GM19023 (cell line): ENCODE results near the gene POU2F1.
A peak's percentile ranks its signal among the peaks of the same experiment; 100 is the strongest.
"Not testable (repeated sequence)": the region's sequence is repeated elsewhere in the genome, so short reads cannot be mapped to it uniquely, and the experiment has no call there.

Source experiments
- ATAC-seq: cut with Tn5 transposase; IDR thresholded peaks from one replicate; pipeline ENCODE4 v1.9.1; 2021; ENCODE audit warnings: mild to moderate bottlenecking, moderate library complexity; ENCODE audit not compliant: unreplicated experiment

The POU2F1 gene

DNA sequence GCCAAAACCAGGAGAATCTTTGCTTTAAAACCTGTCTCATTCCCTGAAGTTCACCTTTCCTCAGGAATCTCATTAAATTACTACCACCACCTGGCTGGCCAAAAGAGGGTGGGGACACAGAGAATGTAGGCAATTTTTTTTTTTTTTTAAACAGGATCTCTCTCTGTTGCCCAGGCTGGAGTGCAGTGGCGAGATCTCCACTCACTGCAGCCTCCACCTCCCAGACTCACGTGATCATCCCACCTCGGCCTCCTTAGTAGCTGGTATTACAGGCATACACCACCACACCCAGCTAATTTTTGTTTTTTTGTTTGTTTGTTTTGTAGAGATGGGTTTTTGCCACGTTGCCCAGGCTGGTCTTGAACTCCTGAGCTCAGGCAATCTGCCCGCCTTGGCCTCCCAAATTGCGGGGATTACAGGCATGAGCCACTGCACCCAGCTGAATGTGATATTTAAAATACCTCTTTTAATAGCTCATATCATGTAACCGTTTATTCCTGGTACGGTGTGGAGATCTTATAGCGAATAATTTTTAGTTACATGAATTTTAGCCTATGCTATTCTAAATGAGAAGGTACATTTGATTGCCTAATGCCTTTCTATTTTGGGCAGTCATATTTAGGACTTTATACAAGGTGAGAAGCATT lies 84.5 kb downstream of the POU2F1 start:
- ATAC-seq = no peak

DNA sequence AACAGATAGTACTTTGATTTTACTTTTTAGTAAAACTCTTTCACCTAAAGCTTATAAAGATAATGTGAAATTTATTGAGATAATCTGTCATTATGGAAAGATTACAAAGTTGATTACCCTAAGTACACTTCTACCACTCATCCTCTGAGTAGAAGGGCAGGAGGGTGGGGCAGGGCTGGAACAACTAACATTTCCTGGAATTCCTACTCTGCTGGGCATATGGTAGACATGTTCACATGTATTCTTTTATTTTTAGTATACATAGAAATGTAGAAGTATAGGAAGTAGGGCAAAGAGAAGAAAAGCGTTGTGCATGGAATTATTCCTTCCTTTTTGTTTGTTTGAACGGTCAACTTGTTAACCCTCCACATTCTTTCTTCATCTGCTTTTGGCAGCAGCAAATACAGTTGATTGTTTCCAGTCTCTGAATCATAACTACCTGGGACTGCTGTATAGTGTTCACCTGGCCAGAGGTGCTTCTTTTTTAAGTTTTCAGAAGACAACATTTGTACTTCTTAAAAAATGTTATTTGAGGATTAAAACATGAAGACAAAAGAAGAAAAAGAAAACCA lies 85.1 kb downstream of the POU2F1 start:
- no peak for ATAC-seq

DNA sequence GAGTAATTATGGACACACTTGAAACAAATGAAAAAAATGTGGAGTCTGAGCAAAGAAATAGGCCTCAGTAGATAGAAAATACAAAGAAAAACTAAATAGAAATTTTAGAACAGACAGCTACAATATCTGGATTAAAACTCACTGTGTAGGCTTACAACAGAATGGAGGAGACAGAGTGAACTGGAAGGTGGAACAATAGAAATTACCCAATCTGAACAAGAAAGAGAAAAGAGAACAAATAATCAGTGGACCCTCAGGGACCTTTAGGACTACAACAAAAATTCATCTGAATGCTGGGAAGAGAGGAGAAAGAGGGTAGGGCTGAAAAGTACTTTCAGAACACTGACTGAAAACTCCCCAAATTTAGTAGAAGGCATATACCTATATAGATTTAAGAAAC lies 90.0 kb downstream of the POU2F1 start:
- ATAC-seq = no peak

DNA sequence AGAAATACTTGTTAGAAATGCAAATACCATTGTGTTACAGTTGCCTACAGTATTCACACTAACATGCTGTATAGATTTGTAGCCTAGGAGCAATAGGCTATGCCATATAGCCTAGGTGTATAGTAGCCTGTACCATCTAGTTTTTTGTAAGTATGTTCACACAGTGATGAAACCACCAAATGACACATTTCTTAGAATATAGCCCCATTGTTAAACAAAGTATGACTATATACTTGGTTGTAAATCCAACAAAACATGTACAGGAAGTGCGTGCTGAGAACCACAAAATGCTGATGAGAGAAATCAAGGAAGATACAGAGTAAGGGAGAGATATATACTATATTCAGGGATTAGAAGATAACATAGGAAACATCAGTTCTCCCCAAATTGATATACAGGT lies 92.2 kb downstream of the POU2F1 start:
- ATAC-seq = no peak

DNA sequence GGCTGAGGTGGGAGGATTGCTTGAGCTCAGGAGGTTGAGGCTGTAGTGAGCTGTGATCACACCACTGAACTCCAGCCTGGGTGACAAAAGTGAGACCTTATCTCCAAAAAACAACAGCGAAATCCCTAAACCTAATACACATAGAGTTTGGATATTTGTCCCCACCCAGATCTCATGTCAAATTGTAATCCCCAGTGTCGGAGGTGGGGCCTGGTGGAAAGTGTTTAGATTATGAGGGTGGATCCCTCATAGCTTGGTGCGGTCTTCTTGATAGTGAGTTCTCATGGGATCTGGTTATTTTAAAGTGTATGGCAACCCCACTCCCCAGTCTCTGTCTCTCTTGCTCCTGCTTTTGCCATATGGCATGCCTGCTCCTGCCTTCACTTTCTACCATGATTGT lies 94.0 kb downstream of the POU2F1 start:
- ATAC-seq = no peak

DNA sequence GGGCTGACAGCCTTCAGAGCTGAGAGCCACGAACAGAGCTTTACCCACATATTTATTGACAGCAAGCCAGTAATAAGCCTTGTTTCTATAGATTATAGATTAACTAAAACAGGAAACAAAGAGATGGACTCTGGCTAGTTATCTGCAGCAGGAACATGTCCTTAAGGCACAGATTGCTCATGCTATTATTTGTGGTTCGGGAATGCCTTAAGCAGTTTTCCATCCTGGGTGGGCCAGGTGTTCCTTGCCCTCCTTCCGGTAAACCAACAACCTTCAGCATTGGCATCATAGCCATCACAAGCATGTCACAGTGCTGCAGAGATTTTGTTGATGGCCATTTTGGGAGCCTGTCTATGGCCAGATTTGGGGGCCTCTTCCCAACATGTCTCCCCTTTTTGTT lies 96.8 kb downstream of the POU2F1 start:
- ATAC-seq = no peak

DNA sequence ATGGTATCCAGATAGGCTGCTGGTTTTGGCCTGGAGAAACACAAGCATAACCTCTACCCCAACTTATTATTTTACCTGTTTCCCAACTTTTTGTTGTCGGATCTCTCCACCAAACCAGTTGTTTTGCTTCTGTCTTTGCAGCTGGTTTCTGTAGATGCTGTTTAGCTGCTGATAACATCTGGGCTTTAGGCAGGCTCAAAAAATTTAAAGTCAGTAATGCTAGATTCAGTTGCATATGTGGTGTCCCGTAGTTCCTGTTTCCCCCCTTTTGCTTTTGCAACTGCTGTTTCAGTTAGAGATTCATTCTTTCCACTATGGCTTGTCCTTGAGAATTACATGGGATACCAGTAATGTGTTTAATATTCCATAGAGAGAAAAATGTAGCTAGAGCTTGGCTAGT lies 98.5 kb downstream of the POU2F1 start:
- ATAC-seq = not testable (repeated sequence)

DNA sequence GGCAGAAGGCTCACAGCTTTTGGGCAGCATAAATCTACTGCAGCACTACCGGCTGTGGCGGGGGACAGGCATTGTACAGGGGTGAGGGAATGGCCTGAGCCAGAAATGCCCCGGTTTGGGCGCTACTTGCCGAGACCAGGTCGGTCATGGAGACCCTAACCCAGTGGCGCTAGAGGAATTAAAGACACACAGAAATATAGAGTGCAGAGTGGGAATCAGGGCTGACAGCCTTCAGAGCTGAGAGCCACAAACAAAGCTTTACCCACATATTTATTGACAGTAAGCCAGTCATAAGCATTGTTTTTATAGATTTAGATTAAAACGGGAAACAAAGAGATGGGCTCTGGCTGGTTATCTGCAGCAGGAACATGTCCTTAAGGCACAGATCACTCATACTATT lies 101.8 kb downstream of the POU2F1 start:
- no peak for ATAC-seq

DNA sequence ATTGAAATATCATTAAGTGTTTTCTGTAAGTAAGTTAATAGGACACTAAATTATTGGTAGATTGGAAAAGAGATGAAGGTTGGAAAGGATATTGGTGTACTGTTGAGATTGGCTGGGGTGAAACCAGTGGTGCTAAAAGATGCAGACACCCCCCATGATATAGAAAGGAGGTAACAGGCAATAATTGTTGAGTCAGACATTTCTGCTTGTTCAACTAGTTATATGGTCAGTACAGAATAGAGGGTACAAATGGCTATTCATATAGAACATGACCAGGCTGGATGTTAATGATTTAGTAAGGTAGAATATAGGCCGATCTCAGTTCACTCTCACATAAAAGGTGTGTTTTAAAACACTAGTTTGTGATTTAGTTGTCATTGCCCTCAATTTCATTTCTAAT lies 104.5 kb downstream of the POU2F1 start:
- ATAC-seq = no peak

DNA sequence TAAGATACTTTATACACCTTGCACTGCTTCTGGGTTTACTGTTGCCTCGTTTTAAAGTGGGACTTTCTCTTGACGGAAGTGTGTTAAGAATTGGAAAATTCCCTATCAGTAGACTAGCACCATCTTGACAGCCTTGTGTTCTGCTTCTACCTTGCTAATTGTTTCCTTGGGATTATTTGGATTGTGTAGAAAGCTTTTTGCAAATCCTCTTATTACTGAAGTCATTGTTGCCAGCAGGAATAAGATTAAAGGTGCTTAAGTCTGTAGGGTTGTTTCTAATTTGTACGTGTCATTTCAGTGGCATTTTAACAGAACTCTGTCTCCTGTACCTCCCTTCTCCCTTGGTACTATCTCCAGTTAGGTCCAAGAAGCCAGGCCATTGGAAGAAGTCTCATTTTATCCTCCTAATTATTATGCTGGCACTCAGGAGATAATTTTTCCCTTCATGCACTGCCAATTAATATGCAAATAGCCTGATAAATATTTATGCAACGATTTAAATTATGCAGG lies 107.7 kb downstream of the POU2F1 start:
- ATAC-seq = peak; percentile 3

DNA sequence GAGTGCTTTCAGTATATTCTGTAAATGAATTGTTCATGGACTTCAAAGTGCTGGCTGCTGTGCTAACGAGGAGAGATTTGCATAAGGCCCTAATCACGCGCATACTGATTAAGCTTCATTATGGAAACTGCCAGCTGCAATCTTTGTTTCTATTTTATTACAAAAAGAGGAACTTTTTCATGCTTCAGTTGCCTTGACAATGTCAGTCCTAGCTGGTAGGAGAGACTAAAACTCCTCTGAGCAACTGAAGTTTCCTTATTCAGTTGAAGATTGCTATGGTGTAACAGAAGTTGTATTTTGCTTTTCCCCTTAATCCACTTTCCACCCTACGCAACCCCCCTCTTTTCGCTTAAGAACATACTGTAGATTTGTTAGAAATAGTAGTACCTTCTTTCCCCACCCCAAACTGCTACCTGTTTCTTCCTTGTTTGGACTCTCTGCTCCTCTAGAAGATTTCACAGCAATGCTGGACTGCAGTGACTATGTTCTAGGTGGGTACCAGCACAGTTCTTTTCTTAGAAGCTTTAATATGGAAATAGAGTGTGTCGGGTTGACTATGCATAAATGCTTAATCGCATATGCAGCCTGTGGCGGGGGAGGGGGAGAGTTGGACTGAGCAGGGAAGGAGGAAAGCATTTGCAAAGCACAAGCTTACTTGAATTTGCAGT lies 108.3 kb downstream of the POU2F1 start:
- ATAC-seq = peak; percentile 69

DNA sequence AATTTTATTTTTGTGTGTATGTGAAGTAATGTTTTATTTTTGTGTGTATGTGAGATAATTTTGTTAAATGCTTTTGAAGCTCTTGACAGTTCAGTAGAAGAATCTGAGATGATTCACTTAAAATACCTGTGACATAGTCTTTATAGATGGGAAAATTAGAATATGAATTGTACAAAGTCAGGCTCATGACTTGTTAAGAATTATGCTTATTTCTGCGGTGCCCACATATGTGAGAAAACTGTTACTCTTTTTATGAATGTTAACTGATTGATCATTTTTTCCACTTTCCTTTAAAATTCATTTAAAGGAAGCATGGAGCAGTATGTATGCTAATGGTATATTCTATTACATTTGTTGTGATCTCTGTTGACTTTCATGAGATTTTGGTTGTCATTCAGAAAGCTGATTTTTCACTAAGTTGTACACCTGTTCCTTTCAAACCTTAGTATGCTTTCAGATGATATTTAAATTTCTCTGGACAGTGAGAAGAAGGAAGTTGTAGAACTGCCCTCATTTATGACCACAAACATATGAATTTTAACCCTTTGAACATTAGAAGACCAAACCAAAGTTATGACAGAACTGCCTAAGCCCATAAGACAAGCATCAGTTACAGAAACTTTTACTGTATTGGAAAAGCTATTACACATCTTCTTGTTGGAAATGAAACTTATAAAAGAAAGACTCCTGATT lies 110.1 kb downstream of the POU2F1 start:
- no peak for ATAC-seq

DNA sequence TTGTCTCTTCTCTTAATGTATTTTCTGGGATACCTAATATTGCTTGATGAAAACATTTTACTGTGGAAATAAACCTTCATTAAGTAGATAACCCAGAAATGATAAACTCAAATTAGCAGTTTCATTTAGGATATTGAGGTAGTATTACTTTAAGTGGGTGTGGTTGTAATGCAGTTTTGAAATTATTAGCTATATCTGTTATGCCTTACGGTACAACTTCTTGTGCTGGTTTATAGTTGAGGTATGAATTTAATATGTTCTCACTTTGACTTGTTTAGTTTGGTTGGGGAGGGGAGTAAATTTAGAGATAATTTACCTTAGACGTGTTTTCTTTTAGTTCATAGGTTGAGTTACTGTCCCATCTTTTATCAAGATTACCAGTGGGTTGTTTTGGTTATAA lies 111.0 kb downstream of the POU2F1 start:
- no peak for ATAC-seq

DNA sequence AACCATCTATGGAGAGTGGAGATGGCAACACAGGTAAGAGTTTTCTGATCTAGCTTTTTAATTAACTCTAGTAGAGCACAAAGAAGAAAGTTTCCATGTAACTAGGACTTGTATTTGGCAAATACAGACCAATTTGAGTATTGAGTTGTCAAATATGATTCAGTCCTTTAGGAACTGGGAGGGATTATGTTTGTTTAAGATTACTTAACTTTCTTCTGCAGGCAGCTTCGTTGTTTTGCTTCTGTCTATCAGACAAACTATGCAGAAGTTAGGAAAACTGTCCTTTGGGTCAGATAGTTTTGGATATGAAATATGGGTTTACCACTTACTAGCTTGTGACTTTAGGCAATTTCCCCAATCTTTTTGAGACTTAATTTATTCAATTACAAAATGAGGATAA lies 111.8 kb downstream of the POU2F1 start:
- no peak for ATAC-seq

DNA sequence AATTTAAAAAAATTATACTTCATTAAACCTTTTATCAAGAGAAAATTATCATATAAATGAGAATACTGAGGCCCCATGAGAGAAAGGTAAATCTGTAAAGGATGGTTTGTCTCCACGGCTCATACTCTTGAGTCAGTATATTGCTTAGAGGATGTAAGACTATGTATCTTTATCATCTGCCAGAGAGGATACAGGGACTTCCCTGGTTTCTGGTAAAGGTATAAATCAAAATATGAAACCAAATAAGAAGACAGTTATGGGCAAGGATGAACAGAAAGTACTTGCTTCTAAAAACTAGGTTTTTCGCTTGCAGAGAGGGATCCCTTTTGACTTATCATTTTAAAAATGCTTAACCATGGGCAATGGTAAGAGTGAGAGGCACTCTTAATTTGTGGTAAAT lies 112.4 kb downstream of the POU2F1 start:
- no peak for ATAC-seq

DNA sequence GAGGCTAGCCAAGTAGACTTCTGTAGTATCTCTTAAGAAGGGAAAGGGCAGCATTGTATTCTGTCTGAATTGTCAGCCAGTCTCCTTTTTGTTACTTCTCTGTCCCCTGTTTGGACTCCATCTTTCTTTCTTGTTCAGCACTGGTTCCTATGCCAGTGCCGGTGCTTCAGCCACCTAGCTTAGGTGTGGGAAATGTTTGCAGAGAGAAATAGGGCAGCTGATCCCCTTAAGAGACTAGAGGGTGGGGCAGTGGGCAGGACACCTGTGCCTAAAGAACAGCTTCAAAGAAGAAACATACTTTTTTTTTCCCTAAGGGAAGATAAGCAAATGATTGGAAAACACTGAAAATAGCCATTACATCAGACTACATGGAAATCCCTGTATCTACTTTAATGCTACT lies 113.0 kb downstream of the POU2F1 start:
- no peak for ATAC-seq

DNA sequence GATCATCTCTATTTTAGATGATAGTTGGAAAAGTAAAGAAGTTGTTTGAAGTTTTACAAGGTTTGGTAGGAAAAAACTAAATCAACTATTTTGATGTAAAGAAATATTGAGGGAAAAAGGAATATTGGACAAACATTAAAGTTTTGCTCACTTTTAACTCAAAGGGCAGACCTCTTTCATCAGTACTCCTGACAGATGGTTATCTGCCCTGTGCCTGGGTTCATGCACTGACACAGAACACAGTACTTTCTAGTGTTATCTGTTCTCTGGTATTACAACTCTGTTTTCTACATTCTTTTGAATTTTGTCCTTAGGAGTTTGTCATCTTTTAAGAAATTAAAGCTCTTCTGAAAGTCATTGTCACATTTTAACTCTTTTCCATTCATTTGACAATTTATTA lies 118.7 kb downstream of the POU2F1 start:
- no peak for ATAC-seq

DNA sequence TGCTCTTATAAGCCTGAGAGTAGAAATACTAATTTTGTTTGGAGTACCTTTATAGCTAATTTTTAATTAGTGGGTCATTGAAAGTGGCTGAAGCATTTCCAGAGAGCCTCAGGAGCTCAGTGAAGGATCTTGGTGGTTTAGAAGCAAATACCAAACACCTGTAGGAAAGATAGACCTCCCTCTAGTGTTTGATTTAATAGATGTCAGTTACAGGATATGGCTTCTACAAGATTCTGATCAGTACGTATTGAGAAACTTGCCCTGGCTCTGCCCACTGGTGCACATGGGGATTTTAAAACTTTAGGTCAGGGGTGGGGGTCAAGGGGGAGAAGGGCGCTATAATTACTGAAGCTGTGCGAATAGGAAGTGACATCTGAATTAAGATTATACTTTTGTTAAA lies 122.2 kb downstream of the POU2F1 start:
- no peak for ATAC-seq

DNA sequence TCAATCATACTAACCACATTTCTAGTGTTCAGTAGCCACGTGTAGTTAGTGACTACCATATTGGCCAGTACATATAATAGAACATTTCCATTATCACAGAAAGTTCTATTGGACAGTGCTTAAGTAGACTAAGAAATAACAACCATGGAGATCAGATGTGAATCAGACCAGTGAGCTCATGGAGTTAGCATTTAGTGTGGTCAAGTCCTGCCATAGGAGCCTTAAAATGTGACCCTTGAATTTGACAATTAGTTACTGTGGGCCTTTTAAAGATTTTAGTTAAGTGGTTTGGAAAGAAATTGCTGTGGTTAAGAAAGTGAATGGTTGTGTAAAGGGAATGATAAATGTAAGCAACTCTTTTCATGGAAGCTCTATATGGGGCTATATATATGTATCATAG lies 123.4 kb downstream of the POU2F1 start:
- no peak for ATAC-seq

DNA sequence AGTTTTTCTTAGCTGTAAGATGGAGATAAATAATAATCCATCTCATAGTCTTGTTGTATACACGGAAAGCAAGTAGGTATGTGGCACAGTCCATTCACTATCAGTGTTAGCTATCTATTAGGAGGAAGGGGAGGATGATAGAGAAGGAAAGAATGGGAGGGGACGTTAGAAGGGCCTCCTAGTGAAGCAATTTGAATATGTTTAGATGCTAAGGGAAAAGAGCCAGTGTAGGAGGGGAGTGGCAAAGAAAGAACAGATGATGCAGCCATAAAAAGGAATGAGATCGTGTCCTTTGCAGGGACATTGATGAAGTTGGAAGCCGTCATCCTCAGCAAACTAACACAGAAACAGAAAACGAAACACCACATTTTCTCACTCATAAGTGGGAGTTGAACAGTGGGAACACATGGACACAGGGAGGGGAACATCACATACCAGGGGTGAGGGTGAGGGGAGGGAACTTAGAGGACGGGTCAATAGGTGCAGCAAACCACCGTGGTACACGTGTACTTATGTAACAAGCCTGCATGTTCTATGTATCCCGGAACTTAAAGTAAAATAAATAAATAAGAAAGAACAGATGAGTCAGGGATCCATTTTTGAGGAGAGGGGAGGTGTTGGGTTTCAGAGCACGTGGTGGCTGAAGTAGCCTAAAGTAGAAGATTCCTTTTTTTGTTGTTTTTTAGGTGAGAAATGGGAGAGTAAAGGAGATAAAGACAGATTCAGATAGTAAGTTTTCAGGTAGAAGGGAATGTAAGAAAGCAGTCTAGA lies 124.1 kb downstream of the POU2F1 start:
- ATAC-seq = no peak

DNA sequence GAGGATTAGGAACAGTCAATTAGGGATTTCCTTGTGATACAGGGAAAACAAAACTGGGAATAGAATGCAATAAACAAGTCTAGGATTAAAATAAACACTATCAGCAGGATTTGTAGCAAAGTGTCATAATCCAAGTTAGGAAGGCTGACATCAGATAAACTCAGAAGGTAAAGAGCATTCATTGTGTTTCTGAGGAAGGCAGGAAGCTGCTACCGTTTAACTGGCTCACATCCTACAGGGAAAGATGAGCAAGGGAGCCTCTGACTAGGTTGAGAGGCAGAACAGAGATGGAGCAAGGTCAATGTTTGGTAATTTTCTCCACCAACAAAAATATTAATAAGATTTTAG lies 124.7 kb downstream of the POU2F1 start:
- no peak for ATAC-seq
